ENCODE measurements around the gene METAP1. TPM values are rescaled to one million over a fixed set of nuclear protein-coding genes. Genes with fewer than 3 reads are reported as not detected.

The METAP1 gene
- total and polyA plus RNA-seq, 2 donors (not counting 1 experiment from before 2014, with no cell fraction given) = 20.4 to 40.0 TPM

Small RNA genes within 50 kb of the gene (small RNA-seq; reads per million reads assigned to genes)
- gene MIR3684 (ENCODE audit: insufficient read length, low read depth, low replicate concordance) (not detected), gene RNU7-149P (ENCODE audit: insufficient read length, low read depth, low replicate concordance) (not detected)

Other genes with a start within 250 kb of the METAP1 start
- 71.1 and 71.2 TPM in 2 replicates for gene EIF4E, start 66.6 kb upstream of the METAP1 start, total RNA-seq
- gene EIF4E, start 66.6 kb upstream of the METAP1 start, polyA plus RNA-seq = 20.9 and 43.8 TPM in 2 replicates
- 59.2 and 65.6 TPM in 2 replicates for gene ADH5, start 93.1 kb downstream of the METAP1 start, total RNA-seq
- 23.9 and 32.7 TPM in 2 replicates for gene ADH5, start 93.1 kb downstream of the METAP1 start, polyA plus RNA-seq
- not detected in 2 replicates for gene ADH4, start 148.6 kb downstream of the METAP1 start, total RNA-seq
- gene ADH4, start 148.6 kb downstream of the METAP1 start, polyA plus RNA-seq = not detected in 2 replicates
- not detected in 2 replicates for gene ADH6, start 223.5 kb downstream of the METAP1 start, total RNA-seq
- not detected in 2 replicates for gene ADH6, start 223.5 kb downstream of the METAP1 start, polyA plus RNA-seq

Measured in B cell (primary cell).